Measurements from ENCODE around the gene GPR39. TPM values are rescaled to one million over a fixed set of nuclear protein-coding genes. Genes with fewer than 3 reads are reported as not detected.

The GPR39 gene
- total and polyA plus RNA-seq, 2 donors from 2014 or later: 4.9 to 8.7 TPM

- H3K27me3 ChIP-seq (ENCODE audit: control insufficient read depth, insufficient read depth, low read length): no peaks in the 10 kb centered on the region
- no peak for FAIRE-seq
- peak overlapping the region in 1 of 3 donors; percentile 15 for H3K4me3 ChIP-seq (ENCODE audit: low read length in 3 of 3)
- DNase-seq: no peak
- no peak overlapping the region for H3K9ac ChIP-seq (ENCODE audit: low read length in 3 of 3)
- intact Hi-C loops (cut with DNase I): no loop called here
- no peaks in the 10 kb centered on the region for H3K36me3 ChIP-seq (ENCODE audit: control insufficient read depth in 2 of 3, insufficient read depth in 3 of 3, low read length in 3 of 3)
- H3K9me3 ChIP-seq (ENCODE audit: control insufficient read depth in 2 of 3, insufficient read depth in 1 of 3, low read length in 3 of 3): no peaks in the 10 kb centered on the region
- H3K4me1 ChIP-seq (ENCODE audit: control insufficient read depth in 2 of 3, insufficient read depth in 2 of 3, low read depth in 1 of 3, low read length in 3 of 3): peaks cover 0 to 25% (median 14%) of the 10 kb centered on the region in 3 donors
- H3K27ac ChIP-seq (ENCODE audit: low read depth in 2 of 2, low read length in 2 of 2): no peak overlapping the region
- TF ChIP-seq, protein P1, sequence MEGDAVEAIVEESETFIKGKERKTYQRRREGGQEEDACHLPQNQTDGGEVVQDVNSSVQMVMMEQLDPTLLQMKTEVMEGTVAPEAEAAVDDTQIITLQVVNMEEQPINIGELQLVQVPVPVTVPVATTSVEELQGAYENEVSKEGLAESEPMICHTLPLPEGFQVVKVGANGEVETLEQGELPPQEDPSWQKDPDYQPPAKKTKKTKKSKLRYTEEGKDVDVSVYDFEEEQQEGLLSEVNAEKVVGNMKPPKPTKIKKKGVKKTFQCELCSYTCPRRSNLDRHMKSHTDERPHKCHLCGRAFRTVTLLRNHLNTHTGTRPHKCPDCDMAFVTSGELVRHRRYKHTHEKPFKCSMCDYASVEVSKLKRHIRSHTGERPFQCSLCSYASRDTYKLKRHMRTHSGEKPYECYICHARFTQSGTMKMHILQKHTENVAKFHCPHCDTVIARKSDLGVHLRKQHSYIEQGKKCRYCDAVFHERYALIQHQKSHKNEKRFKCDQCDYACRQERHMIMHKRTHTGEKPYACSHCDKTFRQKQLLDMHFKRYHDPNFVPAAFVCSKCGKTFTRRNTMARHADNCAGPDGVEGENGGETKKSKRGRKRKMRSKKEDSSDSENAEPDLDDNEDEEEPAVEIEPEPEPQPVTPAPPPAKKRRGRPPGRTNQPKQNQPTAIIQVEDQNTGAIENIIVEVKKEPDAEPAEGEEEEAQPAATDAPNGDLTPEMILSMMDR (IDR thresholded peaks at IDR 0.05; ENCODE audit: borderline replicate concordance, extremely low read depth, insufficient read depth): no peak
These were observed 3.3 kb downstream of the GPR39 start for GRCh38 chr2:132419941-132420340.

DNA sequence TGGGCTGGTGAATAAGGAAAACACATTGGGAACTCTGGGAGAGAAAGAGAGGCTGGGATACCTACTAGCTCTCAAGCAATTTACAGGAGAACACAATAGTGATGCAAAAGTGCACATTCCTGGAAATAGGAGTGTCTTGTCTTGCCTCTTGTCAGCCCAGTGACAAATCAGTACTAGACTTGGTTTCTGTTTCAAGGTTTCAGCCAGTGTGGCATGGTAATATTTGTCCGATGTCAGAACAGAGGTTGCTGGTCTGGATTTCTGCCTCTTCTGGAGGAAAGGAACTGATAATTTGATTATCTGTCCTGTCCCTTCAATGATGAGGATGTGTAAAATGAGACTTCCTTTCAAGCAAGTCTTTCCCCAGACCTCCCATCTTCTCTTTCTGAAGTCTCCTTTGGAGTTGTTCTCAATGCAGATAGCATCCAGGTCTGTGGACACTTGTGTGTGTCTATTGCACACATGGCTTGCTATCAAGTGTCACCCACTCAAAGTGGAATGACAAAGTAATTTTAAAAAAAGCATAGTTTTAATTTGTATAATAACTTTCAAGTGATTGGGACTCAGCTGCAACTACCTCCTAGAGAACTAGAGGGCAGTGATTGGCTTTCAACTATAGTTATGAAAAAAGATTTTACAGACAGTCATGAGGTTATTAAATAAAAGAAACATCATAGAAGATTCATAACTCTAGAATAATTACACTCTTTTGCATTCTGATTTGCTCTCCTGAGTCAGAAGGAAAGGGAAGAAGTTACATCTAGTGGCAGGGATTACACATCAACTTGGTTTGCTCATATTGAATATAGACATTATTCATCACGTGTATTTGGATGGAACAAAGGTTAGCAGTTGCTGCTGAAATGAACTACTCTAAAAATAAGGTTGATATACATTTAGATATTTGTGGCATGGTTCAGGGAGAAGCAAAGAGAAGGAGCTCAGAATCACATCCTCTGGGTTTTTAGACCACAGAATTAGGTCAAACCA lies 4.5 kb downstream of the GPR39 start:
- DNase-seq (no peak), FAIRE-seq (no peak)
- TF ChIP-seq, protein P1 (IDR thresholded peaks at IDR 0.05; ENCODE audit: borderline replicate concordance, extremely low read depth, insufficient read depth): no peak
- H3K36me3 ChIP-seq (ENCODE audit: control insufficient read depth in 2 of 3, insufficient read depth in 3 of 3, low read length in 3 of 3): no peaks in the 10 kb centered on the region
- H3K4me1 ChIP-seq (ENCODE audit: control insufficient read depth in 2 of 3, insufficient read depth in 2 of 3, low read depth in 1 of 3, low read length in 3 of 3): peaks cover 0 to 22% (median 6%) of the 10 kb centered on the region in 3 donors
- no peak overlapping the region for H3K9ac ChIP-seq (ENCODE audit: low read length in 3 of 3)
- H3K27me3 ChIP-seq (ENCODE audit: control insufficient read depth, insufficient read depth, low read length): no peaks in the 10 kb centered on the region
- no peaks in the 10 kb centered on the region for H3K9me3 ChIP-seq (ENCODE audit: control insufficient read depth in 2 of 3, insufficient read depth in 1 of 3, low read length in 3 of 3)
- H3K4me3 ChIP-seq (ENCODE audit: low read length in 3 of 3): no peak overlapping the region
- H3K27ac ChIP-seq (ENCODE audit: low read depth in 2 of 2, low read length in 2 of 2): no peak overlapping the region
- intact Hi-C loops (cut with DNase I): no loop called here

GRCh38 chr2:132422736-132423135 lies 6.1 kb downstream of the GPR39 start:
- intact Hi-C loops (cut with DNase I): no loop called here
- Histone ChIP-seq H3K36me3 (ENCODE audit: control insufficient read depth in 2 of 3, insufficient read depth in 3 of 3, low read length in 3 of 3) (no peaks in the 10 kb centered on the region), H3K27me3 (ENCODE audit: control insufficient read depth, insufficient read depth, low read length) (no peaks in the 10 kb centered on the region), H3K4me1 (ENCODE audit: control insufficient read depth in 2 of 3, insufficient read depth in 2 of 3, low read depth in 1 of 3, low read length in 3 of 3) (peaks cover 0 to 14% (median 6%) of the 10 kb centered on the region in 3 donors), H3K4me3 (ENCODE audit: low read length in 3 of 3) (no peak overlapping the region), H3K9me3 (ENCODE audit: control insufficient read depth in 2 of 3, insufficient read depth in 1 of 3, low read length in 3 of 3) (no peaks in the 10 kb centered on the region), H3K9ac (ENCODE audit: low read length in 3 of 3) (no peak overlapping the region), H3K27ac (ENCODE audit: low read depth in 2 of 2, low read length in 2 of 2) (no peak overlapping the region)
- no peak for FAIRE-seq
- DNase-seq: no peak
- TF ChIP-seq, protein P1 (IDR thresholded peaks at IDR 0.05; ENCODE audit: borderline replicate concordance, extremely low read depth, insufficient read depth): no peak
